ENCODE measurements around the gene ADGRE1.

DNA sequence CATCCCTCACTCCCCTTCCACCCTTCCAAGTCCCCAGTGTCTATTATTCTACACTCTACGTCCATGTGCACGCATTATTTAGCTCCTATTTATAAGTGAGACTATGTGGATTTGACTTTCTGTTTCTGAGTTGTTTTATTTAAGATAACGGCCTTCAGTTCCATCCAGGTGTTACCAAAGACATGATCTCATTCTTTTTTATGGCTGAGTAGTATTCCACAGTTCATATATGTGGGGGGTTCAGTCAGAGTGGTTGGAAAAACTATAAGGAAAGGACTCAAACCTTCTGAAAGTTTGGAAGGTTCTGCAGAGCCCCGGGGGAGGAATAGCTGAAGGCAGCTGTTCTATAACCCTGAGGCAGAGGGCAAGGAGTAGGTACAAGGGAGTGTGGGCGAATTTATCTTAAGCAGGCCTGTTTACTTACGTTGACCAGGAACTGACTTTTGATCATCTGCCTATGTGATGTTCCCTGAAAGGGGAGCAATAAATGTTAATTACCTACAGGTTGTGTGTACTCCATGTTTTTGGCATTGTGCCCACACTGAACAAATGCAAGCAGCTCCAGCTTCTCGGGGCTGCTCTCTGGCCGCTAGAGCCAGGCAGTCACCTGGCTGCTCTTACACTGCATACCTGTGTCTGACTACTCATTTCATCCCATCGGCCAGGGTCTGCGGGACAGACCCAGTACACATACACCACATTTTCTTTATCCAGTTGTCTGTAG, 13.5 kb upstream of the ADGRE1 start:
- TF ChIP-seq HNF4G (IDR thresholded peaks at IDR 0.05) = no peak
- TF ChIP-seq SP1 (IDR thresholded peaks at IDR 0.05) = no peak
- TF ChIP-seq, protein P1, sequence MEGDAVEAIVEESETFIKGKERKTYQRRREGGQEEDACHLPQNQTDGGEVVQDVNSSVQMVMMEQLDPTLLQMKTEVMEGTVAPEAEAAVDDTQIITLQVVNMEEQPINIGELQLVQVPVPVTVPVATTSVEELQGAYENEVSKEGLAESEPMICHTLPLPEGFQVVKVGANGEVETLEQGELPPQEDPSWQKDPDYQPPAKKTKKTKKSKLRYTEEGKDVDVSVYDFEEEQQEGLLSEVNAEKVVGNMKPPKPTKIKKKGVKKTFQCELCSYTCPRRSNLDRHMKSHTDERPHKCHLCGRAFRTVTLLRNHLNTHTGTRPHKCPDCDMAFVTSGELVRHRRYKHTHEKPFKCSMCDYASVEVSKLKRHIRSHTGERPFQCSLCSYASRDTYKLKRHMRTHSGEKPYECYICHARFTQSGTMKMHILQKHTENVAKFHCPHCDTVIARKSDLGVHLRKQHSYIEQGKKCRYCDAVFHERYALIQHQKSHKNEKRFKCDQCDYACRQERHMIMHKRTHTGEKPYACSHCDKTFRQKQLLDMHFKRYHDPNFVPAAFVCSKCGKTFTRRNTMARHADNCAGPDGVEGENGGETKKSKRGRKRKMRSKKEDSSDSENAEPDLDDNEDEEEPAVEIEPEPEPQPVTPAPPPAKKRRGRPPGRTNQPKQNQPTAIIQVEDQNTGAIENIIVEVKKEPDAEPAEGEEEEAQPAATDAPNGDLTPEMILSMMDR (IDR thresholded peaks at IDR 0.05; ENCODE audit: low read depth, low read length, missing input control) = no peak
- TF ChIP-seq, protein P2, sequence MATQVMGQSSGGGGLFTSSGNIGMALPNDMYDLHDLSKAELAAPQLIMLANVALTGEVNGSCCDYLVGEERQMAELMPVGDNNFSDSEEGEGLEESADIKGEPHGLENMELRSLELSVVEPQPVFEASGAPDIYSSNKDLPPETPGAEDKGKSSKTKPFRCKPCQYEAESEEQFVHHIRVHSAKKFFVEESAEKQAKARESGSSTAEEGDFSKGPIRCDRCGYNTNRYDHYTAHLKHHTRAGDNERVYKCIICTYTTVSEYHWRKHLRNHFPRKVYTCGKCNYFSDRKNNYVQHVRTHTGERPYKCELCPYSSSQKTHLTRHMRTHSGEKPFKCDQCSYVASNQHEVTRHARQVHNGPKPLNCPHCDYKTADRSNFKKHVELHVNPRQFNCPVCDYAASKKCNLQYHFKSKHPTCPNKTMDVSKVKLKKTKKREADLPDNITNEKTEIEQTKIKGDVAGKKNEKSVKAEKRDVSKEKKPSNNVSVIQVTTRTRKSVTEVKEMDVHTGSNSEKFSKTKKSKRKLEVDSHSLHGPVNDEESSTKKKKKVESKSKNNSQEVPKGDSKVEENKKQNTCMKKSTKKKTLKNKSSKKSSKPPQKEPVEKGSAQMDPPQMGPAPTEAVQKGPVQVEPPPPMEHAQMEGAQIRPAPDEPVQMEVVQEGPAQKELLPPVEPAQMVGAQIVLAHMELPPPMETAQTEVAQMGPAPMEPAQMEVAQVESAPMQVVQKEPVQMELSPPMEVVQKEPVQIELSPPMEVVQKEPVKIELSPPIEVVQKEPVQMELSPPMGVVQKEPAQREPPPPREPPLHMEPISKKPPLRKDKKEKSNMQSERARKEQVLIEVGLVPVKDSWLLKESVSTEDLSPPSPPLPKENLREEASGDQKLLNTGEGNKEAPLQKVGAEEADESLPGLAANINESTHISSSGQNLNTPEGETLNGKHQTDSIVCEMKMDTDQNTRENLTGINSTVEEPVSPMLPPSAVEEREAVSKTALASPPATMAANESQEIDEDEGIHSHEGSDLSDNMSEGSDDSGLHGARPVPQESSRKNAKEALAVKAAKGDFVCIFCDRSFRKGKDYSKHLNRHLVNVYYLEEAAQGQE (IDR thresholded peaks at IDR 0.05) = no peak
- TF ChIP-seq JUND (IDR thresholded peaks at IDR 0.05) = no peak
- no peak for TF ChIP-seq TAF1 (conservative IDR thresholded peaks at IDR 0.05)
- TF ChIP-seq, protein P3, sequence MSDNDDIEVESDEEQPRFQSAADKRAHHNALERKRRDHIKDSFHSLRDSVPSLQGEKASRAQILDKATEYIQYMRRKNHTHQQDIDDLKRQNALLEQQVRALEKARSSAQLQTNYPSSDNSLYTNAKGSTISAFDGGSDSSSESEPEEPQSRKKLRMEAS (IDR thresholded peaks at IDR 0.05) = no peak
- TF ChIP-seq RAD21 (IDR thresholded peaks at IDR 0.05) = no peak
- no peak for TF ChIP-seq RXRA (IDR thresholded peaks at IDR 0.05)
- no peak for TF ChIP-seq EGR1 (IDR thresholded peaks at IDR 0.05; ENCODE audit: low read depth in 2 of 2)
- TF ChIP-seq, protein P4, sequence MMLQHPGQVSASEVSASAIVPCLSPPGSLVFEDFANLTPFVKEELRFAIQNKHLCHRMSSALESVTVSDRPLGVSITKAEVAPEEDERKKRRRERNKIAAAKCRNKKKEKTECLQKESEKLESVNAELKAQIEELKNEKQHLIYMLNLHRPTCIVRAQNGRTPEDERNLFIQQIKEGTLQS (IDR thresholded peaks at IDR 0.05) = no peak
- no peak for TF ChIP-seq HNF4A (conservative IDR thresholded peaks at IDR 0.05)
